ENCODE measurements around the gene MRPL36. TPM values are rescaled to one million over a fixed set of nuclear protein-coding genes. Genes with fewer than 3 reads are reported as not detected.

MRPL36 gene
- total RNA-seq, 2 donors from 2014 or later, result 47.9 to 66.3 TPM

- no peak for DNase-seq (ENCODE audit: low spot score)
- intact Hi-C loops (cut with DNase I), result no loop called here
- Histone ChIP-seq H3K27ac (no peak overlapping the region), H3K9me3 (no peaks in the 10 kb centered on the region), H3K4me1 (replicated peaks) (no peaks in the 10 kb centered on the region), H3K36me3 (no peaks in the 10 kb centered on the region), H3K4me3 (no peak overlapping the region), H3K27me3 (replicated peaks; ENCODE audit: insufficient read depth) (no peaks in the 10 kb centered on the region)
- WGBS, result 71% methylated on average over 30 of the region's 39 CpGs
- TF ChIP-seq POLR2AphosphoS5 (IDR thresholded peaks at IDR 0.05), result no peak
Observed at GRCh38 chr5:1827886-1828397, 28.3 kb upstream of the MRPL36 start.

GRCh38 chr5:1827025-1827885 lies 27.6 kb upstream of the MRPL36 start:
- H3K27me3 ChIP-seq (replicated peaks; ENCODE audit: insufficient read depth), result no peaks in the 10 kb centered on the region
- no peaks in the 10 kb centered on the region for H3K9me3 ChIP-seq
- no peak for DNase-seq (ENCODE audit: low spot score)
- no peaks in the 10 kb centered on the region for H3K4me1 ChIP-seq (replicated peaks)
- TF ChIP-seq POLR2AphosphoS5 (IDR thresholded peaks at IDR 0.05) (no peak), POLR2A (IDR thresholded peaks at IDR 0.05) (no peak), CTCF (IDR thresholded peaks at IDR 0.05) (no peak)
- H3K27ac ChIP-seq, result no peak overlapping the region
- WGBS, result 88% methylated on average over 26 of the region's 26 CpGs
- no peaks in the 10 kb centered on the region for H3K36me3 ChIP-seq
- H3K4me3 ChIP-seq, result no peak overlapping the region
- intact Hi-C loops (cut with DNase I), result no loop called here

- Histone ChIP-seq H3K4me3 (no peak overlapping the region), H3K27ac (no peak overlapping the region), H3K9me3 (no peaks in the 10 kb centered on the region), H3K4me1 (replicated peaks) (no peaks in the 10 kb centered on the region), H3K36me3 (no peaks in the 10 kb centered on the region), H3K27me3 (replicated peaks; ENCODE audit: insufficient read depth) (no peaks in the 10 kb centered on the region)
- WGBS, result 85% methylated on average over 26 of the region's 26 CpGs
- intact Hi-C loops (cut with DNase I), result no loop called here
- no peak for TF ChIP-seq POLR2AphosphoS5 (IDR thresholded peaks at IDR 0.05)
- no peak for TF ChIP-seq CTCF (IDR thresholded peaks at IDR 0.05)
- TF ChIP-seq POLR2A (IDR thresholded peaks at IDR 0.05), result no peak
- DNase-seq (ENCODE audit: low spot score), result no peak
Observed at GRCh38 chr5:1826235-1826980, 26.8 kb upstream of the MRPL36 start.

- Histone ChIP-seq H3K27ac (no peak overlapping the region), H3K36me3 (no peaks in the 10 kb centered on the region), H3K27me3 (replicated peaks; ENCODE audit: insufficient read depth) (no peaks in the 10 kb centered on the region), H3K4me1 (replicated peaks) (no peaks in the 10 kb centered on the region), H3K9me3 (no peaks in the 10 kb centered on the region), H3K4me3 (no peak overlapping the region)
- intact Hi-C loops (cut with DNase I), result no loop called here
- 96% methylated on average over 27 of the region's 27 CpGs for WGBS
- DNase-seq (ENCODE audit: low spot score), result no peak
- TF ChIP-seq CTCF (IDR thresholded peaks at IDR 0.05) (no peak), POLR2AphosphoS5 (IDR thresholded peaks at IDR 0.05) (no peak), POLR2A (IDR thresholded peaks at IDR 0.05) (no peak)
Observed at GRCh38 chr5:1824903-1825841, 25.5 kb upstream of the MRPL36 start.
